RWPE1 (cell line): Measurements from ENCODE around the gene UPF3A.

Experiments
- CTCF ChIA-PET: fragments of 350-600 bp; sonication (Branson Sonifier 250); formaldehyde crosslinking; extraction: SDS; loops from one replicate; lab custom pipeline; 2021; lab: Yijun Ruan, JAX
- POLR2A ChIA-PET: fragments of 400-600 bp; formaldehyde crosslinking; extraction: SDS; loops from one replicate; lab custom pipeline; 2020; ENCODE audit warnings: antibody characterized with exemption; ENCODE audit not compliant: low non-redundant PET; lab: Yijun Ruan, JAX
- DNase-seq: peaks from one replicate; pipeline ENCODE4 v3.0.0; 2012; ENCODE audit warnings: low spot score
- H3K27ac ChIP-seq: fragments of 450-650 bp; 2 replicates; pipeline ENCODE4 v1.5.1; 2017
- CTCF ChIP-seq: fragments of 450-650 bp; conservative IDR thresholded peaks from 2 replicates; pipeline ENCODE4 v1.5.1; 2017; ENCODE audit warnings: low read depth, mild to moderate bottlenecking

The UPF3A gene

GRCh38 chr13:114314074-114314912 lies 32.9 kb downstream of the UPF3A start, which contains the start of gene CHAMP1:
TSS of gene CHAMP1 (plus strand) at chr13:114314503. CDS start at chr13:114323843, 9,340 bp downstream.
- ChIA-PET POLR2A (no interaction called here), CTCF (no interaction called here)

GRCh38 chr13:114315074-114315785 lies 33.8 kb downstream of the UPF3A start:
- DNase-seq, result no peak
- ChIA-PET POLR2A (no interaction called here), CTCF (interaction anchor here (1.2 kb wide), 1 partner anchor 368 kb away, joined by 3 read pairs; no protein-coding TSS in a partner anchor)
- peak overlapping the region; percentile 93 for H3K27ac ChIP-seq
- TF ChIP-seq CTCF, result no peak

More at GRCh38 chr13:114314074-114314912, 32.9 kb downstream of the UPF3A start, which contains the start of gene CHAMP1:
- peak; percentile 96 for DNase-seq
- peak within 1 kb of the TSS; percentile 93 for H3K27ac ChIP-seq
- TF ChIP-seq CTCF, result no peak

- POLR2A ChIA-PET, result no interaction called here
- no peak overlapping the region for H3K27ac ChIP-seq
- DNase-seq, result no peak
- CTCF ChIA-PET, result no interaction called here
- no peak for TF ChIP-seq CTCF
Measured at GRCh38 chr13:114318624-114319023, 37.2 kb downstream of the UPF3A start.

- POLR2A ChIA-PET, result no interaction called here
- CTCF ChIA-PET, result interaction anchor here (0.8 kb wide), 1 partner anchor 10 kb away, joined by 3 read pairs; no protein-coding TSS in a partner anchor
- H3K27ac ChIP-seq, result no peak overlapping the region
- no peak for TF ChIP-seq CTCF
- no peak for DNase-seq
Measured at GRCh38 chr13:114319441-114319913, 38.1 kb downstream of the UPF3A start.

GRCh38 chr13:114320065-114320464 lies 38.7 kb downstream of the UPF3A start:
- TF ChIP-seq CTCF, result no peak
- ChIA-PET CTCF (interaction anchor here (0.8 kb wide), 1 partner anchor 10 kb away, joined by 3 read pairs; no protein-coding TSS in a partner anchor), POLR2A (interaction anchor here (0.6 kb wide), 1 partner anchor 12 kb away, joined by 3 read pairs; no protein-coding TSS in a partner anchor)
- H3K27ac ChIP-seq, result no peak overlapping the region
- DNase-seq, result no peak

GRCh38 chr13:114321256-114321655 lies 39.9 kb downstream of the UPF3A start:
- no peak overlapping the region for H3K27ac ChIP-seq
- ChIA-PET POLR2A (no interaction called here), CTCF (no interaction called here)
- no peak for DNase-seq
- no peak for TF ChIP-seq CTCF
